GM21423 (cell line): Measurements from ENCODE around the gene TRPC4AP.

Experiments
- ATAC-seq: cut with Tn5 transposase; IDR thresholded peaks from one replicate; pipeline ENCODE4 v1.9.1; 2021; ENCODE audit warnings: mild to moderate bottlenecking, moderate library complexity; ENCODE audit not compliant: unreplicated experiment

TRPC4AP gene

DNA sequence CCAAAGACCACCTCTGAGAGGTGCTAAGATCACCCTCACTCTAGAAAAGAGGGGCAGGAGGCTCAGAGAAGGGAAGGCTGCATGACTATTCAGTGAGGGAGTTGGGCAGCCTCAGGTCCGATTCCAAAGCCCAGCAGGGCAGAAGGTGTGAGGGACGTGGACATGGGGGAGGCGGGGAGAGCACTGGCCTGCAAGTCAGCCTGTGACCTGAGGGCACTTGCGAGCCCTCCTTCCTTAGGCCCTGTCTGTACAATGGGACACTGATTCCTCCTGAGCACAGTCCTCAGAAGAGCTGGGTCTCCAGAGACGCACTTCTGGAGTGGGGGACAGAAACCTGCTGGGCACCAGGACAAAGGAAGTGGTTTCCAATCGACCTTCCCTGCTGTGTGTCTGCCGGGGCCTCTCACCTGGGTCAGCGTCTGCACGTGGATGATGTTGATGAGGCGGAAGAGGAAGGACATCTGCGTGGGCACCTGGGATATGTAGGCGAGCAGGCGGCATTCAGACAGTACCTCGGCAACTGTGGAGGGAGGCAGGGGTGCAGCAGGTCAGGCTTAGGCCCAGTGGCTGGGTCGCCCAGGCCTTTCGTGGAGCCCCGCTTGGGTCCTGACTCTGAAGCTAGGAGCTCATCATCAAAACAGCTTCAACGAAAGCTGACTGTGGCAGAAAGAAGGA, 88.4 kb downstream of the TRPC4AP start:
- no peak for ATAC-seq

- no peak for ATAC-seq
These were observed 89.2 kb downstream of the TRPC4AP start for GRCh38 chr20:35003211-35004031.

- no peak for ATAC-seq
These were observed 90.0 kb downstream of the TRPC4AP start for GRCh38 chr20:35002426-35003210.

DNA sequence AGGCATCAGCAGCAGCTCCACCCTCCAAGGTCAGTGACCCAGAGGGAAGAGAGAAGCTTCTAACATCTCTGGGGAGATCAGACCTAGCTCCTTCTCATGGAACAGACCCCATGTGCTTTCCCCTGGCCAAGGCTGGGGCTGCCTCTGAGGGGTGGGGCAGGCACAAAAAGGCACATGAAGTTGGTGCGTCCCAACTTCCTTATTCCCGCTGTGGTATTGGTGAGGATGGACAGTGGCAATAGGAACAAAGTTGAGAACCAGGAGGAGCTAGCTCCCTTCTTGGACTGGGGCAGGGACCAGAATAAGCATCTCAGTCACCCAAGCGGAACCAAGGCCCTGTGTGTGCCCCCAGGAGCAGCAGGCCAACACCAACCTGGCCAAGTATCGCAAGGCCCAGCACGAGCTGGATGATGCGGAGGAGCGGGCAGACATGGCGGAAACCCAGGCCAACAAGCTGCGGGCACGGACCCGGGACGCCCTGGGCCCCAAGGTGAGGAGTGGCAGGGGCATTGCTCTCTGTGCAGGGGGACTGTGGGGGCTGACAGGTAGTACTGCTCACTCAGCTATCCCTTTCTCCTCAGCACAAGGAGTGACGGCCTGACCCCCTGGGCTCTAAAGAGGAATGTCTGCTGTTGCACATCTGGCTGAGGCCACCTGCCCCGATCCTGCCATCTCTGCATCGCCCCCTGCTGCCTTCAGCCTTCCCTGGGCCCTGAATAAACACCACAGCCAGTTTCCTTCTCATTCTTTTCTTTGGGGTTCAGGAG, 90.8 kb downstream of the TRPC4AP start:
- ATAC-seq: no peak

- no peak for ATAC-seq
These were observed 91.5 kb downstream of the TRPC4AP start for GRCh38 chr20:35000922-35001595.

- no peak for ATAC-seq
These were observed 92.2 kb downstream of the TRPC4AP start for GRCh38 chr20:35000311-35000921.

DNA sequence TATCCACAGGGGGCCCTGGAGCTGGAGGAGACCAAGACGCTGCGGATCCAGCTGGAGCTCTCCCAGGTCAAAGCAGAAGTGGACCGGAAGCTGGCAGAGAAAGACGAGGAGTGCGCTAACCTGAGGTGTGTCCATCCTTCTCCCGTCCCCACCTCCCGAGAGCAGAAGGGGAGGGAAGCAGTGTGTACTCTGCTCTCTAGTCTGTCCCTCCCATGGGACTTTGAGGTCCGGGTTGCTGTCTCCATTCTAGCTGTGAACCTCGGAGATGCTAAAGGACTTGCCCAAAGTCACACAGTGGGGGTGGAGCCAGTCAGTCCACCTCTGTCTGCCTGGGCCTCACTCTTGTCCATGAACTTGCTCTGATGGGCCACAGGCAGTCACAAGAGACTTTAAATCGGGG, 92.8 kb downstream of the TRPC4AP start:
- no peak for ATAC-seq

GRCh38 chr20:34999021-34999451, 93.6 kb downstream of the TRPC4AP start:
- ATAC-seq: no peak

DNA sequence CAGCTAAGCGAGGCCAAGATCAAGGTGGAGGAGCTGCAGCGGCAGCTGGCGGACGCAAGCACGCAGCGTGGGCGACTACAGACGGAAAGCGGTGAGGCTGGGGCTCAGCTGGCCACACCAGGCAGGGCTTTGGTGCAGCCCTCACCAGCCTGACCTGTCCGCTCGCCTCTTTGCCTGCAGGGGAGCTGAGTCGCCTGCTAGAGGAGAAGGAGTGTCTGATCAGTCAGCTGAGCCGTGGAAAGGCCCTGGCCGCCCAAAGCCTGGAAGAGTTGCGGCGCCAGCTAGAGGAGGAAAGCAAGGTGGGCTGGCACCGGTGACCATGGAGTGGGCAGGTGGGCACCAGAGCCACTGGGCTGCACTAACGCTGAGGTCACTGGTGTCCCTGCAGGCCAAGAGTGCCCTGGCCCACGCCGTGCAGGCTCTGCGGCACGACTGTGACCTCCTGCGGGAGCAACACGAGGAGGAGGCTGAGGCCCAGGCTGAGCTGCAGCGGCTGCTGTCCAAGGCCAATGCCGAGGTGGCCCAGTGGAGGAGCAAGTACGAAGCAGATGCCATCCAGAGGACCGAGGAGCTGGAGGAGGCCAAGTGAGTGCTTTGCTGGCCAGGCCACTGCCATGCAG, 94.2 kb downstream of the TRPC4AP start:
- ATAC-seq: no peak

GRCh38 chr20:34997774-34998173, 94.8 kb downstream of the TRPC4AP start:
- no peak for ATAC-seq

GRCh38 chr20:34997131-34997561, 95.5 kb downstream of the TRPC4AP start:
- no peak for ATAC-seq

DNA sequence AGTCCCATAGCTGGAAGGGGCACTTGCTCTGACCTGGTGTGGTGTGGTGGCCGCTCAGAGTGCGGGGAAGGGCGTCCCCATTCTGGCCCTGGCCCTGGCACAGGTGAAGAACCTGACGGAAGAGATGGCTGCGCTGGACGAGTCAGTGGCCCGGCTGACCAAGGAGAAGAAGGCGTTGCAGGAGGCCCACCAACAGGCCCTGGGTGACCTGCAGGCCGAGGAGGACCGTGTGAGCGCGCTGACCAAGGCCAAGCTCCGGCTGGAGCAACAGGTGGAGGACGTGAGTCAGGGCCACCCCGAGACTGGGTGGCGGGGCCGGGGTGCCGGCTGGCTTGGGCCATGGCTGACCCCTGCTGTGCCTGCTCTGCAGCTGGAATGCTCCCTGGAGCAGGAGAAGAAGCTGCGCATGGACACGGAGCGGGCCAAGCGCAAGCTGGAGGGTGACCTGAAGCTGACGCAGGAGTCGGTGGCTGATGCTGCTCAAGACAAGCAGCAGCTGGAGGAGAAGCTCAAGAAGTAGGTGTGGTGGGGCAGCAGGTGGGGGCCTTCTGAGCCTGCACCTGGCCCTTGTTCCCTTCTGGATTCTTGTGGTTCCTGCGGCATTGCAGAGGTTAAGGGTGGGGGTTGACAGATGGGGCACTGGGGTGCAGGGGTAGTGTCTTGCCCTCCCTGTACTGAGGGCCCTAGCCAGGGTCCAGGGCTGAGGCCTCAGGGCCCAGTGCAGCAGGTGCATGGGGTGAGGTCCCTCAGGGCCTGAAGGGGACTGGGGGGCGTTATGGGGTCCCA, 96.2 kb downstream of the TRPC4AP start:
- no peak for ATAC-seq

DNA sequence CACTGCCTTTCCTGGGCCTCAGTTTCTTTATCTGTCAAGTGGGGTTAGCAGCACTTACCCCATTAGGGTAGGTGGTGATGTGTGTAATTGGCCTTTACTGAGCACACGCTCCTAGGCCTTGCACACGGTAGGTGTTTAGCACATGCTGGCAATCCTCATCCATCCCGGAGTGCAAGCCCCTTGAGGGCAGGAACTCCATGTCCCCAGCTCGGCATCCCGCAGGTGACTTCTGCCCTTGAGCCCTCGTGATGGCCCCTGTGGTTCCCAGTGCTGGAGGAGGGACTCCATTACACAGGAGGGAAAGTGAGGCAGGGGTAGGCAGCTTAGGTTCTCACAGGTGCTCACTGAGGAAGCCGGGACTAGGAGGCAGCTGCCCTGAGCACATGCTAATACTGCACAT, 96.9 kb downstream of the TRPC4AP start:
- ATAC-seq: no peak

GRCh38 chr20:34995192-34995591, 97.4 kb downstream of the TRPC4AP start:
- ATAC-seq: no peak

DNA sequence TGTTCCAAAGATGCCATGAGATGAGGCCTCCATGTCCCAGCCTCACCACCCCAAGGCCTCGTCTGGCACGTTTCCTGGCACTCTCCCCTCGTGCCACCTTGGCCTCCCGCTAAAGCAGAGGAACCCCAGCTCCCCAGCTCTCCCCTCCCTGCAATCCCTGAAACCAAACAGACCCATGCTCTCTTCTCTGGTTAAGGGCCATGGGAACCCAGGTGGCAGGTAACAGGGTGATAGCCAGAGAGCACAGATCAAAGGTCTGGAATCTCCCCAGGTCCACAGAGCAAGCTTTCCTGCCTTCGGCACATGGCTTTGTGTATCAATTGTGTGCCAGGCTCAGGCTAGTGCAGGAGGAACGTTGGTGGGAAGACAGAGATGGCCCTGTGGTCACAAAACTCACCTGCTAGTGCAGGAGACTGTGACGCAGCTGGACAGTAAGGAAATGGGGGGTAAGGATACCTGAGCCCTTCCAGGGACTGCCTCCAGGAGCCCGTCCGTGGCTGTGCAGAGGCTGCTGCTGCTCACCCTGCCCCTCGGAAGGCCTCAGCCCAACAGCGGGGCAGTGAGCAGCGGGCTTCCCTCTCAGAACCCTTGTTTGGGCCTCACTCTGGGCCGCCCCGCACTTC, 98.0 kb downstream of the TRPC4AP start:
- ATAC-seq: no peak

DNA sequence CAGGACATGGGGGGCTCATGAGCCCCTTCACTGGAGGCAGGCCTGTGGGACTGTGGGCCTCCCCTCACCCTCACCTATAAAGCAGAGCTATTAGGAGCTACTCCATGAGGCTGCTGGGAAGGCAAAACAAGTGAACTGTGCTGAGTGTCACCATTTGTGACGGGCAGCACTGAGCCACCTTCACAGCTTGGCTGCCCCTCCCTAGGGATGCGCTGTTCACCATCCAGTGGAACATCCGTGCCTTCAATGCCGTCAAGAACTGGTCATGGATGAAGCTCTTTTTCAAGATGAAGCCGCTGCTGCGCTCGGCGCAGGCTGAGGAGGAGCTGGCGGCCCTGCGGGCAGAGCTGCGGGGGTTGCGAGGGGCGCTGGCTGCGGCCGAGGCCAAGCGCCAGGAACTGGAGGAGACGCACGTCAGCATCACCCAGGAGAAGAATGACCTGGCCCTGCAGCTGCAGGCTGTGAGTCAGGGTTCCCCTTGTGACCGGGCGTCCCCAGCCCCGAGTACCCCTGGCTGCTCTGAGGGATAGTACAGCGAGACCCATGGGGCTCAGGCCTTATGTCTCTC, 98.6 kb downstream of the TRPC4AP start:
- ATAC-seq: no peak

- no peak for ATAC-seq
These were observed 99.7 kb downstream of the TRPC4AP start for GRCh38 chr20:34992751-34993417.
